Small intestine (tissue), 7 donors: ENCODE data around the gene KIF9. TPM values are rescaled to one million over a fixed set of nuclear protein-coding genes. Genes with fewer than 3 reads are reported as not detected.
A peak's percentile ranks its signal among the peaks of the same experiment; 100 is the strongest.
"Not testable (repeated sequence)": the region's sequence is repeated elsewhere in the genome, so short reads cannot be mapped to it uniquely, and the experiment has no call there.

Experiments
- DNase-seq, 2 donors: peaks; one replicate each; pipeline versions ENCODE4 v3.0.0 to v3.0.0-alpha.2; 2013
- FAIRE-seq: peaks from 2 replicates; lab custom pipeline; 2012; peaks lifted over from hg19 to GRCh38; lab: Jason Lieb, UNC
- H3K27ac ChIP-seq, 3 donors: one replicate each; pipeline ENCODE4 v1.5.1; 2013; ENCODE audit warnings: low read length in 2 of 3, mild to moderate bottlenecking in 2 of 3, control low read depth in 1 of 3, inconsistent platforms in 1 of 3, low read depth in 1 of 3, moderate library complexity in 1 of 3
- H3K27me3 ChIP-seq, 3 donors: one replicate each; pipeline ENCODE4 v1.6.1; 2013; ENCODE audit warnings: low read length in 3 of 3, inconsistent platforms in 1 of 3; ENCODE audit not compliant: control insufficient read depth in 3 of 3, insufficient read depth in 3 of 3
- H3K36me3 ChIP-seq, 3 donors: one replicate each; pipeline ENCODE4 v1.6.1; 2013; ENCODE audit warnings: low read length in 3 of 3, inconsistent platforms in 1 of 3, low read depth in 1 of 3, mild to moderate bottlenecking in 1 of 3, moderate library complexity in 1 of 3; ENCODE audit not compliant: control insufficient read depth in 3 of 3, insufficient read depth in 2 of 3
- H3K4me1 ChIP-seq, 3 donors: one replicate each; pipeline ENCODE4 v1.6.1; 2013; ENCODE audit warnings: low read length in 2 of 3, inconsistent platforms in 1 of 3, low read depth in 1 of 3, mild to moderate bottlenecking in 1 of 3, moderate library complexity in 1 of 3; ENCODE audit not compliant: control insufficient read depth in 3 of 3, insufficient read depth in 2 of 3
- H3K4me3 ChIP-seq, 3 donors: one replicate each; pipeline ENCODE4 v1.5.1; 2013; ENCODE audit warnings: low read length in 3 of 3, control low read depth in 1 of 3, inconsistent platforms in 1 of 3, low read depth in 1 of 3, mild to moderate bottlenecking in 1 of 3, moderate library complexity in 1 of 3
- H3K9me3 ChIP-seq, 2 donors: one replicate each; pipeline ENCODE4 v1.6.1; 2013; ENCODE audit warnings: low read depth in 1 of 2, low read length in 1 of 2; ENCODE audit not compliant: control insufficient read depth in 2 of 2, insufficient read depth in 1 of 2
- WGBS, 3 donors: extraction: QIAGEN DNeasy Blood & Tissue Kit; methylation state at CpG; one replicate each; pipeline ENCODE4 v1.1.7; 2013; 5-methylcytosine and 5-hydroxymethylcytosine counted together
- polyA plus RNA-seq, 4 donors: library from polyadenylated mRNA; stranded (reverse) in 3 of 4; unstranded in 1 of 4; fragments of 200-250 nt in 3 of 4; fragments of 120-200 nt in 1 of 4; gene quantifications; one replicate each; pipeline versions ENCODE4 v1.2.1 to v1.2.3, GENCODE V29; 2013
- donor health status: healthy with polysubstance abuse.
- donor health status: control.
- donor health status: control.
- donor health status: Bipolar disorder and iron deficiency.
- donor health status: healthy.

The KIF9 gene
- polyA plus RNA-seq, 4 donors, result 8.5 to 19.3 (median 9.9) TPM

DNA sequence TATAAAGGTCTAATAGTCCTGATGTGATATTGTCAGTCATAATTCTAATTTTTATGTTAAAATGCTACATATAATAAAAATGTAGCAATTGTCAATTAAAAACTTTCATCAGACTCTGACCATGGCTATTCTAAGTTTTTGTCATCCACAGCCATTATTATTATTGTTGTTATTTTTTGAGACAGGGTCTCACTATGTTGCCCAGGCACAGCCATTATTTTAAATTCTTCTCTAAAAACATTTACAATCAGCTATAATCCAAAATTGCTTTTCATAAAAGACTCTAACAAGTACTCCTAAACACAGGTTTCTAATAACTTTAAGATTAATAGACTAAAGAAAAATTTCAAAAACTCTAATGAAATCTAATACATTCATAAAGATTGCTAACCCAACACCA lies 77.7 kb downstream of the KIF9 start:
- H3K27me3 ChIP-seq, result no peaks in the 10 kb centered on the region
- no peak overlapping the region for H3K4me3 ChIP-seq
- peak; percentile 19 for FAIRE-seq
- peaks cover 0 to 3% (median 0%) of the 10 kb centered on the region in 3 donors for H3K36me3 ChIP-seq
- H3K9me3 ChIP-seq, result no peaks in the 10 kb centered on the region
- DNase-seq, result no peak
- H3K4me1 ChIP-seq, result no peaks in the 10 kb centered on the region
- no peak overlapping the region for H3K27ac ChIP-seq

DNA sequence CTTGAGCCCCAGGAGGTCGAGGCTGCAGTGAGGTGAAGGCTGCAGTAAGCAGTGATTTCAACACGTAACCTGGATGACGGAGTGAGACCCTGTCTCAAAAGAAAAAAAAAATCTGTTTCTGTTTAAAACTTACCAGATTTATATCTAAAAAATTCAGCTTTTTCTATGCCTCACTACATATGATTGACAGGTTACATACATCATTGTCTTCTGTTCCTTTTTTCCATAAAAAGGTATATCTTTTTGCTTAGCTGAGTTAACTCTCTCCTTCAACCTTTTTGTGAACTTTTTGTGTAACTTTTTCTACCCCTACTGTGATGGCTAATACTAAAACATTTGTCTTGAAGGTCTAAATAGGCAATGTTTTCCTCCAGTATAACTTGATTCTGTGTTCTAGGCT lies 80.1 kb downstream of the KIF9 start:
- Histone ChIP-seq H3K9me3 (no peaks in the 10 kb centered on the region), H3K4me1 (no peaks in the 10 kb centered on the region), H3K27ac (no peak overlapping the region), H3K36me3 (peaks cover 0 to 3% (median 0%) of the 10 kb centered on the region in 3 donors), H3K4me3 (no peak overlapping the region), H3K27me3 (no peaks in the 10 kb centered on the region)
- no peak for FAIRE-seq
- 88 to 90% (median 90%) methylated on average over 3 of the region's 3 CpGs for WGBS, 3 donors
- DNase-seq, result no peak

DNA sequence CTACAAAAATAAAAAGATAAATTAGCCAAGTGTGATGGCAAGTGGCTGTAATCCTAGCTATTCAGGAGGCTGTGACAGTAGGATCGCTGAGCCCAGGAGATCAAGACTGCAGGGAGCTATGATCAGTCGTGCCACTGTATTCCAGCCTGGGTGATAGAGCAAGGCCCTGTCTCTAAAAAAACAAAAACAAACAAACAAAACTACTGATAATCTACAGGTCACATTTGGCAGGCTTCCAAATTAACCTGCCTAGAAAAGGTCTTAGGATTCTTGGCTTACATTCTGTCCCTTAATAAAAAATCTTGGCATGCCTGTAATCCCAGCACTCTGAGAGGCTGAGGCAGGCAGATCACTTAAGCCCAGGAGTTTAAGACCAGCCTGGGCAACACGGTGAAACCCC lies 85.3 kb downstream of the KIF9 start:
- Histone ChIP-seq H3K36me3 (no peaks in the 10 kb centered on the region), H3K4me3 (no peak overlapping the region), H3K4me1 (no peaks in the 10 kb centered on the region), H3K27ac (no peak overlapping the region), H3K27me3 (no peaks in the 10 kb centered on the region), H3K9me3 (no peaks in the 10 kb centered on the region)
- no peak for DNase-seq
- FAIRE-seq, result no peak
- WGBS, 3 donors, result 64 to 76% (median 65%) methylated on average over 3 of the region's 3 CpGs

DNA sequence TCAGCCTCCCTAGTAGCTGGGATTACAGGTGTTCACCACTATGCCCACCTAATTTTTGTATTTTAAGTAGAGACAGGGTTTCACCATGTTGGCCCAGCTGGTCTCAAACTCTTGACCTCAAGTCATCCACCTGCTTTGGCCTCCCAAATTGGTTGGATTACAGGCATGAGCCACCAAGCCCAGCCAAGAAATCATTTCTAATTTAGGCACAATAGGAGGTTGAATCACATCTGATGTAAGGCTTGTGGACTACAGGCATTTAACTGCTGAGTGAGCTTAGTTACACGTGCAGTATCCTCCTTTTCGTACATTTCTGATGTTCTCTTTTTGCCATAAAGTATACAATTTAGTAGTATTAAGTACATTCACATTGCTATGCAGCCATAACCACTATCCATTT lies 87.6 kb downstream of the KIF9 start:
- no peak overlapping the region for H3K4me3 ChIP-seq
- H3K4me1 ChIP-seq, result no peaks in the 10 kb centered on the region
- 95 to 100% (median 100%) methylated on average over 2 of the region's 2 CpGs for WGBS, 3 donors
- H3K27ac ChIP-seq, result no peak overlapping the region
- FAIRE-seq, result no peak
- no peaks in the 10 kb centered on the region for H3K36me3 ChIP-seq
- H3K9me3 ChIP-seq, result no peaks in the 10 kb centered on the region
- DNase-seq, result no peak
- no peaks in the 10 kb centered on the region for H3K27me3 ChIP-seq

DNA sequence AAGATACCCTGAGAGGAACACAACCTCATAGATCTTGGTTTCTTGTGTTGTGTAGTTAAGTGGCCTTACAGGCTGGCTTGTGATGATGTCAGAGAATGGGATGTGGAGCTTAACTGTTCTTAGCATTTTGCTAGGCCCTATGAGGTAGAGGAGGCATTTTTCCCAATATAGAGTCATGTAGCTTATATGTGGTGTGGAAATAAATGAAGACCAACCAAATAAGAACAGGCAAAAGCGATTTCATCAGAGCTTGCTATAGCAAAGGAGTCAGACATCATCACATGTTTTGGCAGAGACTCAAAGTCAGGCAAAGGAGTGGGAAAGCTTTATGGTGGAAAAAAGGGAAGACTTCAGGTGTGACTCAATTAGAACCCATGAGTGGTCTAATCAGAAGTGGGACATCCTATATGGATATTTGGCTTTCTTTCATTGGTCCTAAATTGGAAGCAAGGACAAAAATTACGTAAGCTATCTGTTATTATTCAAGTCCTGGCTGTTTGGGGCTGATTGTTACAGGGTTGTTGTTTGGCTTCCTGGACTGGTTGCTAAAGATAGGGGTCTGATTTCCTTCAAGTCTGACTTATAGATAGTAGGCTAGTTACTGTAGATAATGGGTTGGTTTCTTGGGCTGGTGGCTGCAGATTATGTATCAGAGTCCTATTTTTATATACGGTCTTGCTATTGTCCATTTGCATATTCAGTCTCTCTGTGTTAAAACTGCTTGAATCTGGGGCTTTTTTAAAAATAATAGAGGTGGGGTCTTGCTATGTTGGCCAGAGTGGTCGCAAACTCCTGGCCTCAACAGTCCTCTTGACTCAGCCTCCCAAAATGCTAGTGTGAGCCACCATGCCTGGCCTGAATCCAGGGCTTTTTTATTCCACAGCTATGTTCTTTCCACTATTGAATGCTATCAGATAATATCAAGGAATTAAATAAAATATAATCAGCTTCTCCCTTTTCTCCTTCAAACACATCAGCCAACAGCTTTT lies 88.4 kb downstream of the KIF9 start:
- DNase-seq (no peak), FAIRE-seq (no peak)
- 92 to 98% (median 95%) methylated on average over 4 of the region's 4 CpGs for WGBS, 3 donors
- Histone ChIP-seq H3K36me3 (no peaks in the 10 kb centered on the region), H3K27me3 (no peaks in the 10 kb centered on the region), H3K4me3 (no peak overlapping the region), H3K4me1 (no peaks in the 10 kb centered on the region), H3K9me3 (no peaks in the 10 kb centered on the region), H3K27ac (no peak overlapping the region)

DNA sequence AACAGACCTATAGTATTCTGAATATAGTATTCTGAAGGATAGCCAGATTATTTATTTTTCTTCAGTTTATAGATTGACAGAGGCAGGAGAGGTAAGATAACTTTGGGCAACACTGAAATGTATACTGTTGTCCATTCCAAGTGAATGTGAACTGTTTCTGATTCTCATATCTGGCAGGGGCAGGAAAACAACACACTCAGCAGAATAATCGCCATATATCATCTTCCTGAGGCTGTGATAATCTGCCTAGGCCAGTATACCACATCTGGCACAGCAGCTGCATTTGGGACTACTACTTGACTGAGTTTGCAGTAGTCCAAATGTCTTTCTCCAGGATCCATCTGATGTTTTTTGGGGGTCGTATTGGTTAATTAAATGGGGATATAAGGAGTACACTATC lies 96.3 kb downstream of the KIF9 start:
- H3K27ac ChIP-seq, result no peak overlapping the region
- H3K27me3 ChIP-seq, result no peaks in the 10 kb centered on the region
- WGBS, 3 donors, result 85 to 93% (median 86%) methylated on average over 2 of the region's 2 CpGs
- H3K9me3 ChIP-seq, result no peaks in the 10 kb centered on the region
- FAIRE-seq (no peak), DNase-seq (no peak)
- H3K4me3 ChIP-seq, result no peak overlapping the region
- H3K4me1 ChIP-seq, result no peaks in the 10 kb centered on the region
- peaks cover 0 to 4% (median 0%) of the 10 kb centered on the region in 3 donors for H3K36me3 ChIP-seq

DNA sequence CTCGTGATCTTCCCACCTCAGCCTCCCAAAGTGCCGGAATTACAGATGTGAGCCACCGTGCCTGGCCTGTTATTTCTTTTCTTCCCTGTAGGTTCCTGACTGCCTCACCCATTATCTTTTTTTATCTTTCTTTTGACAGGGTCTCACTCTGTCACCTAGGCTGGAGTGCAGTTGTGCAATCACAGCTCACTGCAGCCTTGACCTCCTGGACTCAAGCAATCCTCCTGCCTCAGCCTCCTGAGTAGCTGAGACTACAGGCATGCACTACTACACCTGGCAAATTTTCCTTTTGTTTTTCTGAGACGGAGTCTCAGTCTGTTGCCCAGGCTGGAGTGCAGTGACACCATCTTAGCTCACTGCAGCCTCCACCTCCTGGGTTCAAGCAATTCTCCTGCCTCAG lies 100.9 kb downstream of the KIF9 start:
- 92 to 97% (median 95%) methylated on average over 4 of the region's 4 CpGs for WGBS, 3 donors

DNA sequence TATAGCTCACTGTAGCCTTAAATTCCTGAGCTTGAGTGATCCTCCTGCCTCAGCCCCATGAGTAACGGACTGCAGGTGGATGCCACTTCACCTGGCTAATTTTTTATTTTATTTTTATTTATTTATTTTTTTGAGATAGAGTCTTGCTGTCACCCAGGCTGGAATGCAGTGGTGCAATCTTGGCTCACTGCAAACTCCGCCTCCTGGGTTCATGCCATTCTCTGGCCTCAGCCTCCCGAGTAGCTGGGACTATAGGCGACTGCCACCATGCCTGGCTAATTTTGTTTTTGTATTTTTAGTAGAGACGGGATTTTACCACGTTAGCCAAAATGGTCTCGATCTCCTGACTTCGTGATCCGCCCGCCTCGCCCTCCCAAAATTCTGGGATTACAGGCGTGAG lies 102.6 kb downstream of the KIF9 start:
- H3K27me3 ChIP-seq, H3K9me3 ChIP-seq, H3K27ac ChIP-seq, H3K4me1 ChIP-seq, H3K4me3 ChIP-seq, DNase-seq, FAIRE-seq: not testable (repeated sequence)
- peaks cover 0 to 11% (median 3%) of the 10 kb centered on the region in 3 donors for H3K36me3 ChIP-seq
- WGBS, 3 donors, result 92 to 93% (median 92%) methylated on average over 12 of the region's 12 CpGs

More for the DNA sequence above, 100.9 kb downstream of the KIF9 start:
- H3K4me3 ChIP-seq, FAIRE-seq, H3K4me1 ChIP-seq, H3K27ac ChIP-seq, DNase-seq, H3K27me3 ChIP-seq, H3K9me3 ChIP-seq: not testable (repeated sequence)
- peaks cover 0 to 11% (median 3%) of the 10 kb centered on the region in 3 donors for H3K36me3 ChIP-seq
